GM19397 (cell line): Measurements from ENCODE around the gene OR5AL1.
"Not testable (repeated sequence)": the region's sequence is repeated elsewhere in the genome, so short reads cannot be mapped to it uniquely, and the experiment has no call there.

Experiments used
- ATAC-seq: cut with Tn5 transposase; IDR thresholded peaks from one replicate; pipeline ENCODE4 v1.9.1; 2021; ENCODE audit warnings: mild to moderate bottlenecking, moderate library complexity; ENCODE audit not compliant: unreplicated experiment

The OR5AL1 gene

DNA sequence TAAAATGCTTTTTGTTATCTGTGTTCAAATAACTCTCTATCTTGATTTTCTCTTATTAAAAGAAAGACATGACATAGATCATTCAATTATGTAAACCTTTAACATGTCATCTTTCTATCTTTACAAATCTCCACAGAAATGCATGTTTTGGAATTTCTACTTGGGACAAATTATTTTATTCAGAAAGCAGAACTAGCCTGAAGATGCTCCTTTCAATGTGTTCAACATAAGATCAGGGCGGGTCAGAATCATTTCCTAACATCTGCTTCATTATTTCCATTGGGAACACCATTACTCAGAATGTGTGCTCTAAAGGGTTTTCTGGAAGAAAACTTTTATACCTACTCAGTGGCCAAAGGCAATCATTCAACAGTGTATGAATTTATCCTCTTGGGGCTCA is at the start of gene OR5AL1:
Gene OR5AL1 (plus strand): TSS at position 301 of the 400 bp plus-strand sequence.
- no peak for ATAC-seq

- no peak for ATAC-seq
Observed at GRCh38 chr11:56375324-56375723, 37.2 kb upstream of the OR5AL1 start, which contains the start of gene OR8U1. TSS of gene OR8U1 (plus strand) at chr11:56375624. CDS start at chr11:56375624, 0 bp downstream.

DNA sequence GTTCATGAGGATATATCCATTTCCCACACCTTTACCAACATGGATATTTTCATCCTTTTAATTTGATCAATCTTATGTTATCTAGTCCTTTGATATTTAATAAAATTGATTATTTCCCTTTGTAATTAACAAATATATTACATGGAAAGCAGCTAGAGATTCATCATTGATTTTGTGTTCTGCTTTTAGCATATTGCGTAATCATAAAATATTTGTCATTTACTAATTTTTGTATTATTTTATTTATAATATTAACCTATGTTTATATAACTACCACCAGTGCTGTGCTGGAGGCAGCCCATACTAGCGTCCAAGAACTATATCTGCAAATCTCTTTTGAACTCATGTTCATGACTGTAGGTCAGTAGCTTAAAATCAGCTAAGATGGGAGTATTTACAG is 32.4 kb upstream of the OR5AL1 start:
- no peak for ATAC-seq

GRCh38 chr11:56394381-56394780 is 18.1 kb upstream of the OR5AL1 start:
- no peak for ATAC-seq

GRCh38 chr11:56396047-56396446 is 16.4 kb upstream of the OR5AL1 start:
- no peak for ATAC-seq

DNA sequence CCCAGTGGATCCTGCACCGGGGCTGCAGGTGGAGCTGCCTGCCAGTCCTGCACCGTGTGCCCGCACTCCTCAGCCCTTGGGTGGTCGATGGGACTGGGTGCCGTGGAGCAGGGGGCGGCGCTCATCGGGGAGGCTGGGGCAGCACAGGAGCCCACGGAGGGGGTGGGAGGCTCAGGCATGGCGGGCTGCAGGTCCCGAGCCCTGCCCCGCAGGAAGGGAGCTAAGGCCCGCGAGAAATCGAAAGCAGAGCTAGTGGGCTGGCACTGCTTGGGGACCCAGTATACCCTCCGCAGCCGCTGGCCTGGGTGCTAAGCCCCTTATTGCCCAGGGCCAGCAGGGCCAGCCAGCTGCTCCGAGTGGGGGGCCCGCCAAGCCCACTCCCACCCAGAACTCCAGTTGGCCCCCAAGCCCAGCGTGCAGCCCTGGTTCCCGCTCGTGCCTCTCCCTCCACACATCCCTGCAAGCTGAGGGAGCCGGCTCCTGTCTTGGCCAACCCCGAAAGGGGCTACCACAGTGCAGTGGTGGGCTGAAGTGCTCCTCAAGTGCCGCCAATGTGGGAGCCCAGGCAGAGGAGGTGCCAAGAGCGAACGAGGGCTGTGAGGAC is 10.5 kb upstream of the OR5AL1 start:
- ATAC-seq = not testable (repeated sequence)

- ATAC-seq = no peak
Observed at GRCh38 chr11:56404393-56404792, 8.1 kb upstream of the OR5AL1 start.

GRCh38 chr11:56410801-56411200 is 1.7 kb upstream of the OR5AL1 start:
- ATAC-seq = no peak

DNA sequence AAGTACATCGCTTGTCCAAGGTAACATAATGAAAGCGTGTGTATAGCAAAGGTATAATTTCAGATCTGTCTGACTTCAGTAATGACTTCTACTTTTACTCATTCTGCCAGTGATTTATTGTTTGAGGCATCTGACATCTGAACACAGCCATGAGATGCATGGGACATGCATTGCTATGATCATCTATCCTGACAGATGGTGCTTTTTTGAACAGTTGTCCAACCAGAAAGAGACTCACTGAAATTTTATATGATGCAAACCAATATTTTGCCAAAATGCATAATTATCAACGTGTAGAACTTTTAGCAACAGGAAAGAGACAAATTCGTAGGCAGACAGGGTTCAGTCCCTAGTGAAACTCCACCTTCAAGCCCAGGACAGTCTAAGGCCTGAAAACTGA is 41.0 kb downstream of the OR5AL1 start:
- ATAC-seq = no peak

DNA sequence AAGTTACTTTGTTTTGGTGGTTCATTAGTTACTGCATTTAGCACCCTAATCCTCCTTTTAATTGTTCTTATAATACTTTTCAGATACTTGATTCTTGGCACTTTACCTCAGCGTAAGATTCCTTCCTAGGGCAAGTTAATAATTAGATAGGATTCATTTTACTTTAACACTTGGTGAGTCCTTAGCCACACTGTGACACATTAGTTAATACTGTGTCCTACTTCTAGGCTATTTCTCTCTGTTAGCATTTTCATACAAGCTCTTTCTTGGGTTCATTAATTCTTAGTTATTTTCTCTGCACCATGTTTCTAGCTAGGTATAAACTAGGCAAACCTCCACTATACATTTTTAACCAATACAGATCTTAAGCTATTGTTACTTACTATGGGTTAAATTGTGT is 44.6 kb downstream of the OR5AL1 start:
- no peak for ATAC-seq
